ENCODE results near the gene BRPF1.
A peak's percentile ranks its signal among the peaks of the same experiment; 100 is the strongest.

BRPF1 gene

GRCh38 chr3:9779721-9780457 is 48.4 kb downstream of the BRPF1 start:
- H3K4me3 ChIP-seq (ENCODE audit: low read depth, low read length) = no peak overlapping the region
- TF ChIP-seq CTCF (IDR thresholded peaks at IDR 0.05; ENCODE audit: control insufficient read depth, extremely low read depth, insufficient read depth) = no peak
- no peak for DNase-seq (ENCODE audit: low read depth)

GRCh38 chr3:9780458-9780812 is 48.9 kb downstream of the BRPF1 start:
- no peak overlapping the region for H3K4me3 ChIP-seq (ENCODE audit: low read depth, low read length)
- no peak for TF ChIP-seq CTCF (IDR thresholded peaks at IDR 0.05; ENCODE audit: control insufficient read depth, extremely low read depth, insufficient read depth)
- DNase-seq (ENCODE audit: low read depth) = no peak

- DNase-seq (ENCODE audit: low read depth) = no peak
- H3K4me3 ChIP-seq (ENCODE audit: low read depth, low read length) = no peak overlapping the region
- TF ChIP-seq CTCF (IDR thresholded peaks at IDR 0.05; ENCODE audit: control insufficient read depth, extremely low read depth, insufficient read depth) = no peak
Observed at GRCh38 chr3:9780910-9781309, 49.4 kb downstream of the BRPF1 start.

GRCh38 chr3:9781551-9781950 is 50.0 kb downstream of the BRPF1 start:
- H3K4me3 ChIP-seq (ENCODE audit: low read depth, low read length) = no peak overlapping the region
- TF ChIP-seq CTCF (IDR thresholded peaks at IDR 0.05; ENCODE audit: control insufficient read depth, extremely low read depth, insufficient read depth) = no peak
- no peak for DNase-seq (ENCODE audit: low read depth)

GRCh38 chr3:9781978-9782603 is 50.6 kb downstream of the BRPF1 start:
- no peak overlapping the region for H3K4me3 ChIP-seq (ENCODE audit: low read depth, low read length)
- DNase-seq (ENCODE audit: low read depth) = no peak
- TF ChIP-seq CTCF (IDR thresholded peaks at IDR 0.05; ENCODE audit: control insufficient read depth, extremely low read depth, insufficient read depth) = no peak

- peak; percentile 49 for TF ChIP-seq CTCF (IDR thresholded peaks at IDR 0.05; ENCODE audit: control insufficient read depth, extremely low read depth, insufficient read depth)
- H3K4me3 ChIP-seq (ENCODE audit: low read depth, low read length) = no peak overlapping the region
- no peak for DNase-seq (ENCODE audit: low read depth)
Observed at GRCh38 chr3:9782770-9783169, 51.2 kb downstream of the BRPF1 start.

- TF ChIP-seq CTCF (IDR thresholded peaks at IDR 0.05; ENCODE audit: control insufficient read depth, extremely low read depth, insufficient read depth) = no peak
Observed at GRCh38 chr3:9783954-9784353, 52.4 kb downstream of the BRPF1 start.

More at GRCh38 chr3:9783954-9784353, 52.4 kb downstream of the BRPF1 start:
- DNase-seq (ENCODE audit: low read depth) = no peak
- H3K4me3 ChIP-seq (ENCODE audit: low read depth, low read length) = no peak overlapping the region
